Endodermal cell (in vitro differentiated cells): ENCODE measurements around the gene ANO6. TPM values are rescaled to one million over a fixed set of nuclear protein-coding genes. Genes with fewer than 3 reads are reported as not detected.

Experiments used
- DNase-seq: peaks from one replicate; pipeline ENCODE4 v3.0.0-alpha.2; 2017
- H3K27ac ChIP-seq: 2 replicates; pipeline ENCODE4 v1.5.1; 2013; ENCODE audit warnings: mild to moderate bottlenecking, low read depth, low read length, moderate library complexity
- H3K27me3 ChIP-seq: 2 replicates; pipeline ENCODE4 v1.6.1; 2013; ENCODE audit warnings: mild to moderate bottlenecking, low read length, moderate library complexity; ENCODE audit not compliant: insufficient read depth, control insufficient read depth, poor library complexity, severe bottlenecking
- H3K36me3 ChIP-seq: 2 replicates; pipeline ENCODE4 v1.7.0; 2013; ENCODE audit warnings: mild to moderate bottlenecking, low read length, moderate library complexity; ENCODE audit not compliant: control insufficient read depth, insufficient read depth
- H3K4me1 ChIP-seq: one replicate; pipeline ENCODE4 v1.7.0; 2013; ENCODE audit warnings: low read length; ENCODE audit not compliant: control insufficient read depth, insufficient read depth
- H3K4me3 ChIP-seq: 2 replicates; pipeline ENCODE4 v1.5.1; 2013; ENCODE audit warnings: mild to moderate bottlenecking, low read length, moderate library complexity
- H3K9ac ChIP-seq: 2 replicates; pipeline ENCODE4 v1.6.1; 2013; ENCODE audit warnings: mild to moderate bottlenecking, low read length, moderate library complexity; ENCODE audit not compliant: poor library complexity, severe bottlenecking; ENCODE audit errors: extremely low read depth
- H3K9me3 ChIP-seq: 2 replicates; pipeline ENCODE4 v1.6.1; 2013; ENCODE audit warnings: mild to moderate bottlenecking, low read length, moderate library complexity; ENCODE audit not compliant: control insufficient read depth
- H3K27ac Mint-ChIP-seq: 2 replicates; pipeline ENCODE4 v1.8.0; 2020; ENCODE audit warnings: mixed read lengths
- H3K27me3 Mint-ChIP-seq: 2 replicates; pipeline ENCODE4 v1.8.0; 2021; ENCODE audit warnings: mild to moderate bottlenecking, mixed read lengths; ENCODE audit not compliant: insufficient read depth
- H3K36me3 Mint-ChIP-seq: 2 replicates; pipeline ENCODE4 v1.8.0; 2020; ENCODE audit warnings: low read depth, mixed read lengths
- H3K4me1 Mint-ChIP-seq: 2 replicates; pipeline ENCODE4 v1.8.0; 2020; ENCODE audit warnings: mixed read lengths
- H3K4me3 Mint-ChIP-seq: 2 replicates; pipeline ENCODE4 v1.8.0; 2020; ENCODE audit warnings: mild to moderate bottlenecking, moderate library complexity, mixed read lengths
- H3K9me3 Mint-ChIP-seq: 2 replicates; pipeline ENCODE4 v1.8.0; 2020; ENCODE audit warnings: mild to moderate bottlenecking, mixed read lengths
- CTCF ChIP-seq: fragments of 200-600 bp; sonication (generic); conservative IDR thresholded peaks from 2 replicates; pipeline ENCODE4 v1.5.0; 2021; ENCODE audit warnings: antibody characterized with exemption, mild to moderate bottlenecking
- WGBS, 2 experiments: methylation state at CpG; one replicate each; pipeline versions ENCODE4 v1.1.5 to v1.1.7; 2013; ENCODE audit warnings: missing lambda C conversion rate in 2 of 2, mixed read lengths in 1 of 2; ENCODE audit not compliant: insufficient coverage in 1 of 2, insufficient read length in 1 of 2; 5-methylcytosine and 5-hydroxymethylcytosine counted together
- total RNA-seq, 2 donors: library from RNA; stranded (reverse); fragmentation: NEBNext Ultra II Directional in 1 of 2; extraction: Animal tissue kit (Norgen Biotek cat#: 25700) in 1 of 2; gene quantifications; 2 replicates in 1 of 2; 3 replicates in 1 of 2; pipeline ENCODE4 v1.2.1, GENCODE V29; 2021

ANO6 gene
- total RNA-seq, 2 donors from 2014 or later, result 53.5 to 55.2 TPM

DNA sequence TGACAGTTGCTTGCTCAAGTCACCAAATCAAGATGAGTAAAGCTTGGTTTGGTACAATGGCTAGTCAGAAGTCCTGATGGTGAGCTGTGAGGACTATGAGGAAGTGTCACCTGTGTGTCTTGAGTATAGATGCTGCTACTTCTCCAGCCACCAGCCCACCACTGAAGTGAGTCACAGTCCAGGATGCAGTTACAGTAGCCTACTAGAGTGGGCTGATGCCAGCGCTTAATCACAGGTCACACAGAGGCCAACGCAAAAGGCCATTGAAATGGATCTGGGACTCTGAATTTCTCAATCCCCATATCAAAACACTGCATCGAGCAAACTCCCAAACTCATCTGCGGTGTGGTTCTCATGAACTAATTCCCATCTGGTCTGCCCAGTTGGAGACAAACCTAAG, 223.1 kb downstream of the ANO6 start:
- TF ChIP-seq CTCF, result no peak
- H3K4me1 Mint-ChIP-seq, result peaks cover 16% of the 10 kb centered on the region
- Histone ChIP-seq H3K9me3 (peaks cover 21% of the 10 kb centered on the region), H3K9ac (no peak overlapping the region), H3K27me3 (no peaks in the 10 kb centered on the region), H3K4me3 (no peak overlapping the region), H3K27ac (no peak overlapping the region), H3K36me3 (no peaks in the 10 kb centered on the region), H3K4me1 (peaks cover 21% of the 10 kb centered on the region)
- no peak for DNase-seq
- H3K27me3 Mint-ChIP-seq, result peaks cover 4% of the 10 kb centered on the region
- H3K27ac Mint-ChIP-seq, result no peak overlapping the region
- WGBS, 2 experiments, result 92 to 100% methylated on average over 1 to 4 of the region's 4 CpGs
- H3K36me3 Mint-ChIP-seq, result peaks cover 13% of the 10 kb centered on the region
- H3K9me3 Mint-ChIP-seq, result peaks cover 23% of the 10 kb centered on the region
- H3K4me3 Mint-ChIP-seq, result no peak overlapping the region

DNA sequence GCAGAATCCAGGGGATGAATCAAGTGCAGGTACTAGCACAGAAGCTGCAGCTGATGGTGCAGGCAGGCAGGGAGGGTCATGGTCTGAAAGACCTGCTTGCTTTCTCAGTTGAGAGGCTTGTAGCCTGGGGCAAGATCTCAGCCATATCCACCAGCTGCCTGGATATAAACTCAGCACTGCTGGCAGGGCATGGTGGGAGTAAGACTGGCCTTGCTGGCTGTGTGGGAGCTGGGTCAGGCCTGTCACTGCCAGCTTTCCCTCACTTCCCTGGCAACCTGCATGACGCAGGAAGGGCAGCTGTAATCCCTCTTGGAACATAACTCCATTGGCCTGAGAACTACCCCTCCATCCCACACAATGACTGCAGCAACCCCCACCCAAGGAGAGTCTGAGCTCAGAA, 230.1 kb downstream of the ANO6 start:
- Mint-ChIP-seq H3K27ac (no peak overlapping the region), H3K9me3 (peaks cover 30% of the 10 kb centered on the region), H3K27me3 (peaks cover 2% of the 10 kb centered on the region), H3K36me3 (peaks cover 9% of the 10 kb centered on the region), H3K4me3 (no peak overlapping the region), H3K4me1 (no peaks in the 10 kb centered on the region)
- no peak overlapping the region for H3K27ac ChIP-seq
- TF ChIP-seq CTCF, result no peak
- H3K36me3 ChIP-seq, result no peaks in the 10 kb centered on the region
- no peaks in the 10 kb centered on the region for H3K4me1 ChIP-seq
- H3K4me3 ChIP-seq, result no peak overlapping the region
- no peak for DNase-seq
- no peak overlapping the region for H3K9ac ChIP-seq
- H3K9me3 ChIP-seq, result peaks cover 33% of the 10 kb centered on the region
- WGBS, 2 experiments, result 90 to 100% methylated on average over 1 of the region's 1 CpG
- H3K27me3 ChIP-seq, result no peaks in the 10 kb centered on the region

GRCh38 chr12:45458238-45458637, 242.3 kb downstream of the ANO6 start:
- Histone ChIP-seq H3K4me3 (no peak overlapping the region), H3K9me3 (no peaks in the 10 kb centered on the region), H3K27me3 (no peaks in the 10 kb centered on the region), H3K27ac (no peak overlapping the region), H3K4me1 (no peaks in the 10 kb centered on the region), H3K9ac (no peak overlapping the region), H3K36me3 (no peaks in the 10 kb centered on the region)
- Mint-ChIP-seq H3K4me1 (peaks cover 2% of the 10 kb centered on the region), H3K9me3 (no peaks in the 10 kb centered on the region), H3K36me3 (no peaks in the 10 kb centered on the region), H3K27ac (no peak overlapping the region), H3K27me3 (no peaks in the 10 kb centered on the region), H3K4me3 (no peak overlapping the region)
- WGBS, 2 experiments, result 90 to 100% methylated on average over 1 of the region's 1 CpG
- no peak for DNase-seq
- TF ChIP-seq CTCF, result no peak
